OCI-LY7 (cell line): ENCODE measurements around the gene YY1. TPM values are rescaled to one million over a fixed set of nuclear protein-coding genes. Genes with fewer than 3 reads are reported as not detected.
"Not testable (repeated sequence)": the region's sequence is repeated elsewhere in the genome, so short reads cannot be mapped to it uniquely, and the experiment has no call there.

Experiments
- BruUV-seq: library from RNA; stranded (reverse); fragments of 400-500 nt; replicated peaks from 2 replicates; lab custom pipeline; 2021; lab: Mats Ljungman, UMichigan
- CTCF ChIA-PET: fragments of 300-600 bp; sonication (Branson Sonifier 250); formaldehyde crosslinking; loops from one replicate; lab custom pipeline; 2022; ENCODE audit warnings: antibody characterized with exemption; ENCODE audit not compliant: unreplicated experiment; lab: Charles Lee
- POLR2A ChIA-PET: fragments of 300-600 bp; sonication (Branson Sonifier 250); formaldehyde crosslinking; loops from one replicate; lab custom pipeline; 2022; ENCODE audit warnings: antibody characterized with exemption; lab: Charles Lee
- DNase-seq: peaks from one replicate; pipeline ENCODE4 v3.0.0-alpha.2; 2015; ENCODE audit warnings: low spot score
- H2AFZ ChIP-seq: fragments of 200-600 bp; sonication (generic), shearing (Covaris generic); 2 replicates; pipeline ENCODE4 v1.6.1; 2014; ENCODE audit warnings: mild to moderate bottlenecking, antibody characterized with exemption, low read length, moderate library complexity
- H3K27ac ChIP-seq: fragments of 200-600 bp; sonication (generic); 2 replicates; pipeline ENCODE4 v1.5.1; 2014; ENCODE audit warnings: mixed run types, low read depth, mild to moderate bottlenecking, moderate library complexity, low read length, inconsistent platforms; ENCODE audit not compliant: poor library complexity, severe bottlenecking
- H3K36me3 ChIP-seq: fragments of 200-600 bp; sonication (generic); 2 replicates; pipeline ENCODE4 v1.6.1; 2014; ENCODE audit warnings: mild to moderate bottlenecking, antibody characterized with exemption, low read length, moderate library complexity, mixed read lengths; ENCODE audit not compliant: insufficient read depth
- H3K4me1 ChIP-seq: fragments of 200-600 bp; sonication (generic); 2 replicates; pipeline ENCODE4 v1.5.1; 2014; ENCODE audit warnings: mild to moderate bottlenecking, low read length; ENCODE audit not compliant: insufficient read depth, poor library complexity, severe bottlenecking
- H3K4me2 ChIP-seq: fragments of 200-600 bp; sonication (generic); 2 replicates; pipeline ENCODE4 v1.6.1; 2014; ENCODE audit warnings: mild to moderate bottlenecking, low read length
- H3K4me3 ChIP-seq: fragments of 200-600 bp; sonication (generic); 2 replicates; pipeline ENCODE4 v1.5.1; 2014; ENCODE audit warnings: mild to moderate bottlenecking, low read depth, low read length; ENCODE audit not compliant: poor library complexity, severe bottlenecking
- H3K79me2 ChIP-seq: fragments of 200-600 bp; sonication (generic); 2 replicates; pipeline ENCODE4 v1.6.1; 2016; ENCODE audit warnings: low read depth, mild to moderate bottlenecking, low read length, moderate library complexity, mixed read lengths; ENCODE audit not compliant: insufficient read depth
- H3K9me2 ChIP-seq: fragments of 200-600 bp; sonication (generic); 2 replicates; pipeline ENCODE4 v1.6.1; 2016; ENCODE audit warnings: mild to moderate bottlenecking, low read length, mixed read lengths; ENCODE audit not compliant: insufficient read depth
- H3K9me3 ChIP-seq: fragments of 200-600 bp; sonication (generic); 2 replicates; pipeline ENCODE4 v1.6.1; 2014; ENCODE audit warnings: mild to moderate bottlenecking, mixed run types, low read length, mixed read lengths
- H4K20me1 ChIP-seq: fragments of 200-600 bp; sonication (generic); 2 replicates; pipeline ENCODE4 v1.6.1; 2014; ENCODE audit warnings: mild to moderate bottlenecking, antibody characterized with exemption, low read length, moderate library complexity, mixed read lengths; ENCODE audit not compliant: insufficient read depth
- CTCF ChIP-seq: fragments of 200-600 bp; sonication (generic); conservative IDR thresholded peaks from 2 replicates; pipeline ENCODE4 v1.5.1; 2014; ENCODE audit warnings: mild to moderate bottlenecking, antibody characterized with exemption, low read length, moderate library complexity, mixed read lengths
- EZH2phosphoT487 ChIP-seq: fragments of 200-600 bp; sonication (generic); IDR thresholded peaks from 2 replicates; pipeline ENCODE4 v1.6.1; 2018; ENCODE audit warnings: low read depth, borderline replicate concordance, mild to moderate bottlenecking, mixed run types, antibody characterized with exemption, low read length, moderate library complexity, mixed read lengths
- intact Hi-C: fragments of 100-400 bp; cut with micrococcal nuclease; formaldehyde crosslinking; loops from one replicate; pipeline ENCODE4 v1.10.0; 2022; ENCODE audit not compliant: unreplicated experiment
- total RNA-seq, 2 experiments: library from RNA; depleted of rRNA in 1 of 2; stranded (reverse); fragments of >200 nt in 1 of 2; shearing (Covaris generic) in 1 of 2; gene quantifications; 2 replicates each; pipeline ENCODE4 v1.2.3, GENCODE V29; 2014 to 2022

The YY1 gene
- total RNA-seq, 2 experiments from 2014 or later: 59.9 to 140 TPM

- H3K4me2 ChIP-seq, H3K4me3 ChIP-seq, H2AFZ ChIP-seq, BruUV-seq, CTCF ChIA-PET, DNase-seq, H3K9me3 ChIP-seq, H4K20me1 ChIP-seq, H3K27ac ChIP-seq, H3K9me2 ChIP-seq, intact Hi-C loops: not testable (repeated sequence)
- Histone ChIP-seq H3K36me3 (peaks cover 46% of the 10 kb centered on the region), H3K79me2 (peaks cover 19% of the 10 kb centered on the region), H3K4me1 (peaks cover 21% of the 10 kb centered on the region)
- POLR2A ChIA-PET: interaction anchor here (0.5 to 2.1 kb wide), 4 partner anchors 11 to 55 kb away, joined by 3 to 5 read pairs (median 3); no protein-coding TSS in a partner anchor
Measured at GRCh38 chr14:100283436-100283835, 44.5 kb downstream of the YY1 start.

GRCh38 chr14:100283984-100284881, 45.3 kb downstream of the YY1 start:
- Histone ChIP-seq H3K4me2 (peak overlapping the region; percentile 86), H4K20me1 (peaks cover 2% of the 10 kb centered on the region), H3K9me2 (no peaks in the 10 kb centered on the region), H3K4me1 (peaks cover 14% of the 10 kb centered on the region), H2AFZ (no peak overlapping the region), H3K4me3 (no peak overlapping the region), H3K9me3 (no peaks in the 10 kb centered on the region), H3K36me3 (peaks cover 38% of the 10 kb centered on the region; the same call in 1 of the 2 replicates), H3K79me2 (peaks cover 11% of the 10 kb centered on the region), H3K27ac (no peak overlapping the region)
- intact Hi-C loops: no loop called here
- CTCF ChIA-PET: interaction anchor here (1.0 kb wide), 1 partner anchor 19 kb away, joined by 3 read pairs; no protein-coding TSS in a partner anchor
- POLR2A ChIA-PET: interaction anchor here (2.1 kb wide), 1 partner anchor 18 kb away, joined by 5 read pairs; no protein-coding TSS in a partner anchor
- DNase-seq: no peak
- BruUV-seq: no TSS peak
- TF ChIP-seq EZH2phosphoT487: no peak
- no peak for TF ChIP-seq CTCF

DNA sequence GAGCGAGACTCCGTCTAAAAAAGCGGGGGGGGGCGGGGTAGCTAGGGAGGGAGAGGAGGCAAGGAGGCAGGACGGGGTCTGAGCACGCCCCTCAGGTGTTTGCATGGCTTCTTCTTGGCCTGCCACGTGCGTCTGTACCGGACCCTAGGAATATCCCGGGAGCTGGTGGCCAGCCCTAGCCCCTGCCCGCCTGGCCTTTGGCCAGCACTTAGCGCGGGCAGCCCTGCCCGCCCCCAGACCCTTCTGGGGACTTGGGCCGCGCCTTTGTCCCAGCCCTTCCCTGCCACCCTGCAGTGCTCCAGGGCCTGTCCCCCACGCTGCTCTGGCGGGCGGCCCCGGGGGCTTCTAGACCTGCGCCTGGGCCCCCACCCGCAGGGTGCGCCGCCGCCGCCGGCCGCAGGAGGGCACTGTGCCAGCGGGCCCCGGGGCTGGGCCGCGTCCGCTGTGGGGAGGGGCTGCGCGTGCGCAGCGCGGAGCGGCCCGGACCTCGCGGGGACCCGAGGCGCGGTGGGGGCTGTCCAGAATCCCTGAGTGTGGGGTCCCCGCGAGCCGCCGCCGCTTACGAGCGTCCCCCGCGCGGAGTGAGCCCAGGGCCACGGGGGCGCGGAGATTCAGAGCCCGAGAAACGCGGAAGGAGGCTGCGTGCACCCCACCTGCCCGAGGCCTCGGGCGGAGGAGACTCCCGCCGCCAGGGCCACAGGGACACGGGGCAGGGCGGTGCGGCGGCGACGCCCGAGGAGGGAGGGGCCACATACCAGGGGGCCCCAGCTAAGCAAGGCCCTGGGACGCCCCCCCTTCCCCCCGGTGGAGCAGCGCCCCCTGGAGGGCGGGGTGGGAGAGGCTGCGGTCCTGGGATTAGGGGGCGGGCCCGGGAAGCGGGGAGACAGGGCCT, 46.3 kb downstream of the YY1 start:
- BruUV-seq: no TSS peak
- CTCF ChIA-PET: interaction anchor here (1.0 kb wide), 1 partner anchor 20 kb away, joined by 3 read pairs; no protein-coding TSS in a partner anchor

More for the DNA sequence above, 46.3 kb downstream of the YY1 start:
- Histone ChIP-seq H3K79me2 (0 out of 2 replicates have a peak, but pooled peaks cover 3% of the 10 kb centered on the region), H3K4me1 (peaks cover 17% of the 10 kb centered on the region), H3K36me3 (peaks cover 28% of the 10 kb centered on the region; the same call in 1 of the 2 replicates), H3K9me2 (no peaks in the 10 kb centered on the region), H3K4me3 (peak overlapping the region; percentile 76), H3K27ac (peak overlapping the region; percentile 47), H2AFZ (peak overlapping the region; percentile 90; the same call in 1 of the 2 replicates), H4K20me1 (no peaks in the 10 kb centered on the region; the same call in 1 of the 2 replicates), H3K4me2 (peak overlapping the region; percentile 86), H3K9me3 (no peaks in the 10 kb centered on the region)
- TF ChIP-seq CTCF (peak; percentile 84), EZH2phosphoT487 (no peak)
- POLR2A ChIA-PET: interaction anchor here (0.8 kb wide), 1 partner anchor 9 kb away, joined by 4 read pairs; no protein-coding TSS in a partner anchor
- intact Hi-C loops: loop anchor here (1.0 to 5.0 kb wide), 2 partner anchors 43 to 92 kb away; no protein-coding TSS in a partner anchor
- DNase-seq: peak; percentile 82
